SKM-1 (cell line): ENCODE data around the gene TDP2.
"Not testable (repeated sequence)": the region's sequence is repeated elsewhere in the genome, so short reads cannot be mapped to it uniquely, and the experiment has no call there.

Source experiments
- DNase-seq: peaks from one replicate; lab custom pipeline; 2025; ENCODE audit not compliant: unreplicated experiment; lab: John Stamatoyannopoulos, UW

Gene TDP2

DNA sequence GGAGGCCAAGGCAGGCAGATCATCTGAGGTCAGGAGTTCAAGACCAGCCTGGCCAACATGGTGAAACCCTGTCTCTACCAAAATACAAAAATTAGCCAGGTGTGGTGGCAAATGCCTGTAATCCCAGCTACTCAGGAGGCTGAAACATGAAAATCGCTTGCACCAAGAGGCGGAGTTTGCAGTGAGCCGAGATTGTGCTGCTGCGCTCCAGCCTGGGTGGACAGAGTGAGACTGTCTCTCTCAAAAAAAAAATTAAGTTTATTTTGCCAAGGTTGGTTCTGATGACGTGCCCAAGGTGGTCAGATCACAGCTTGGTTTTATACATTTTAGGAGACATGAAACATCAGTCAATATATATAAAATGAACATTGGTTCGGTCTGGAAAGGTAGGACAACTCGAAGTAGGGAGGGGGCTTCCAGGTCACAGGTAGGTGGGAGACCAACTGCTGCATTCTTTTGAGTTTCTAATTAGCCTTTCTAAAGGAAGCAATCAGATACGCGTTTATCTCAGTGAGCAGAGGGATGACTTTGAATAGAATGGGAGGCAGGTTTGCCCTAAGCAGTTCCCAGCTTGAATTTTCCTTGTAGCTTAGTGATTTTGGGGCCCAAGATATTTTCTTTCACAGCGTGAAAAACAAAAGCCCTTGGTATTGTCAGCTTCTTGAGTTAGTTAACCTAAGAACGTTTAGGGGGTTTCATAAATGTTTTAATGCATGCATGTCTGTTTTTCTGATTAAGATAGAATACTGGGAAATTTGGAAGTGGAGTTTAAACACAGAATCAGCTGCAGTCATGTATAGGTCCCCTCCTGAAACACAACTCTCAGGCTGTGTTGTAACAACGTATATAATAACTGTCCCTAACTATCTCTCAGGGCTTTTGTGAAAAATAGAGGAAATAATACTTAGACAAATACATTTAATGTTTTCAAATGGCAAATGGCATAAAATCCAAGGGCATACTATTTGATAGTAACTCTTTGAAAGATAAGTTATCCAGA lies 16.9 kb upstream of the TDP2 start:
- no peak for DNase-seq

DNA sequence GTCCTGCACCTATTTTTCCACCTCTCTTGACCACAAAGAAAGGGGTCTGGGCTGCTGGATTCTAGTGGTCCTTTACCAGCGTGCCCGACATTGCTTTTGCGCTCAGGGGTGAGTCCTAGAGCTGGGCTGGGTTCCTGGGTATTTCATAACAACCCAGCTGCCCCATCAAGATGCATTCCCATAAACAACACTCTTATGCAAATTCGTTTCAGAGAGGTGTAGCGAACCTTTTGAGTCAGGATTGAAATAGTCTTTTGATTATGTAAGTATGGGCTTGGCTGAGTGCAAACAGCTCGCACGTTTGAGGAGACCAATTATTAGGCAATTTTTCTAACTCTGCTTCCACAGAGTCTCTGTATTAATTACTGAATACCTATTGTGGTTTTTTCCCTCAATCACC lies 13.9 kb upstream of the TDP2 start:
- DNase-seq = no peak

DNA sequence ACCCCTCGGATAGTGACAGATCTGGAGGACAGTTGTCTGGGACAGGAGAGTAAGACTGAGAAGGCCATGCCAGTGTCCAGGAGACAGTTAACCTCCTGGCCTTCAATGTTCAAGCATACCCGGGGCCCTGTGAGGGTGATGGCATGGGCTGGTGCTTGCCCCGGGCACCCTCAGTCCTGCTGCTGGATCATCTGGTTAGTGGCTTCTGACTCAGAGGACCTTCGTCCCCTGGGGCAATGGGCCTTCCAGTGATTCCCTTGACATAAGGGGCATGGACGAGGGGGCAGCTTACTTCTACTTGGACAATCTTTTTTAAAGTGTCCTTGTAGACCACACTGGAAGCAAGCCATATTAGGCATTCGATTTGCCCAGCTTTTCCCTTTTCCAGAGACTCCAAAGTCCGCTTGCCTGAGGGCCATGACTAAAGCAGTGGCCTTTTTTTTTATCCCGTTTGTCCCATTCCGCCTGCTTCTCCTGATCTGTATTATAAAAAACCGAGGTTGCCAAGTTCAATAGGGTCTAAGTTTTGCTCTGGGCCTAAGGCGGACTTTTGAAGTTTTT lies 12.2 kb upstream of the TDP2 start:
- DNase-seq = not testable (repeated sequence)

DNA sequence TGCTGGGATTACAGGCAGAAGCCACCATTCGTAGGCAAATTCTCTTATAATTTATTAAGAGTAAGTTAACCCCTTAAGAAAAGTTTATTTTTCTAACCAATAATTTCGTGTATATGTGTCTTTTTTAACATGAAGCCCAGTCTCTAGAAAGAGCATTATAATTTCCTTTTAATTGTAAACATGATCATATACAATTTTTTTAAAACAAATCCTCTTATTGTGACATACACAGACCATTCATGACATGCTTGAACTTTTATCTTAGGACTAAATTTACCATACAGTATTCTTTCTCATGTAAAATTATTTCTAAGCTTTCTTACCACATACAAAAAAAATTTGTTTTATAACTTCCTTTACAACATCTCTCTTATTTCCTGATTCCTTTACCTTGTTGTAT lies 6.9 kb upstream of the TDP2 start:
- no peak for DNase-seq

DNA sequence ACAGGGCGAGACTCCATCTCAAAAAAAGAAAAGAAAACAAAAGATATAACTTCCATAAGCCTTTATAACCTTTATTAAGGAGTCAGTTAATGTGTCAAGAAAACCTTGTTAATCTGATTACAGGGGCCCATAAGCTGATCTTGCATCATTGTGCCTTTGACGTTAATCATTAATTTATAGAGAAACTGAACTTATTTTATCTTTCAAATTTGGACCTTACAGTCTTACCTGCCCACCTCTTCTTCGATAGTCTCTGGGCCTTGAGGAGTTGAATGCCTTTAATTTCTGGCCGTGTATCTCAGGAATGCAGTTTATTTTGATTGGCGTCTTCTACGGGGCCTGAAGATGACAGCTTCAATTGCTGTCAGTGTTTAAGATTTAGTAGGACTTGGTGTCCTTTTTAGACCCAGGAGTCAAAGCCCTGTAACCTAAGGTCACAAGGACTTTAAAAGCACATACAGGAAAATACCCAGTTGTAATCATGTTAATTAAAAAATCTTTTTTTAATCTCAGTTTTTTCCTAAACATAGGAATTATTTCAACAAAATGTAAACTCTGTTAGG lies 6.0 kb upstream of the TDP2 start:
- no peak for DNase-seq

DNA sequence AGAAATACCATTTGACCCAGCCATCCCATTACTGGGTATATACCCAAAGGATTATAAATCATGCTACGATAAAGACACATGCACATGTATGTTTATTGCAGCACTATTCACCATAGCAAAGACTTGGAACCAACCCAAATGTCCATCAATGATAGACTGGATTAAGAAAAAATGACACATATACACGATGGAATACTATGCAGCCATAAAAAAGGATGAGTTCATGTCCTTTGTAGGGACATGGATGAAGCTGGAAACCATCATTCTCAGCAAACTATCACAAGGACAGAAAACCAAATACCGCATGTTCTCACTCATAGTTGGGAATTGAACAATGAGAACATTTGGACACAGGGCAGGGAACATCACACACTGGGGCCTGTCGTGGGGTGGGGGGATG lies 4.4 kb upstream of the TDP2 start:
- not testable (repeated sequence) for DNase-seq

DNA sequence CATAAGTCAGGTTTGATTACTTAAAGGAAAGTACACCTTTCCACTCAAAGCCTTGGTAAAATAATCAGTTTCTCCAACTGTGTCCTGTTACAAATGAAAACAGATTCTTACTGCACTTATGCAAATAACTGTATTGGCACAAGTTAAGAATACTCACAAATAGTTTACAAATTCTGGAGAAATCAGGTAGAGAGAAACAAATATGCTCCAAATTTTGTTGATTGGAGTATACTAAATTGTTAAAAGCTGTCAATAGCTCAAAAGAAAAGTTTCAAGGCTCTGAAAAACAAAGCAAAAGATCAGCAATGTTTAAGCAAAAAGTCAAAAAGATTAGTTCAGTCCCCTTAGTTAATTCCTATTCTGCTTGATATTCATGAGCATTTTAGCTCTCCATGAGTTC lies 3.8 kb upstream of the TDP2 start:
- not testable (repeated sequence) for DNase-seq

DNA sequence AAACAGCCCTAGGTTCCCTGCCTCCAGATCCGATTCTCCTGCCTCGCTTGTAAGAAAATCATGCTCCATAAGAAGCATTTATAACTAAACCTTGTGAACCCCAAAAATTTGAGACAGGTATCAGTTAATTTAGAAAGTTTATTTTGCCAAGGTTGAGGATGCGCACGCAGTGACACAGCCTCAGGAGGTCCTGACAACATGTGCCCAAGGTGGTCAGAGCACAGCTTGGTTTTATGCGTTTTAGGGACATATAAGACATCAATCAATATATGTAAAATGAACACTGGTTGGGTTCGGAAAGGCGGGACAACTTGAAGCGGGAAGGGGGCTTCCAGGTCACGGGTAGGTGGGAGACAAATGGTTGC lies 2.3 kb upstream of the TDP2 start:
- no peak for DNase-seq

DNA sequence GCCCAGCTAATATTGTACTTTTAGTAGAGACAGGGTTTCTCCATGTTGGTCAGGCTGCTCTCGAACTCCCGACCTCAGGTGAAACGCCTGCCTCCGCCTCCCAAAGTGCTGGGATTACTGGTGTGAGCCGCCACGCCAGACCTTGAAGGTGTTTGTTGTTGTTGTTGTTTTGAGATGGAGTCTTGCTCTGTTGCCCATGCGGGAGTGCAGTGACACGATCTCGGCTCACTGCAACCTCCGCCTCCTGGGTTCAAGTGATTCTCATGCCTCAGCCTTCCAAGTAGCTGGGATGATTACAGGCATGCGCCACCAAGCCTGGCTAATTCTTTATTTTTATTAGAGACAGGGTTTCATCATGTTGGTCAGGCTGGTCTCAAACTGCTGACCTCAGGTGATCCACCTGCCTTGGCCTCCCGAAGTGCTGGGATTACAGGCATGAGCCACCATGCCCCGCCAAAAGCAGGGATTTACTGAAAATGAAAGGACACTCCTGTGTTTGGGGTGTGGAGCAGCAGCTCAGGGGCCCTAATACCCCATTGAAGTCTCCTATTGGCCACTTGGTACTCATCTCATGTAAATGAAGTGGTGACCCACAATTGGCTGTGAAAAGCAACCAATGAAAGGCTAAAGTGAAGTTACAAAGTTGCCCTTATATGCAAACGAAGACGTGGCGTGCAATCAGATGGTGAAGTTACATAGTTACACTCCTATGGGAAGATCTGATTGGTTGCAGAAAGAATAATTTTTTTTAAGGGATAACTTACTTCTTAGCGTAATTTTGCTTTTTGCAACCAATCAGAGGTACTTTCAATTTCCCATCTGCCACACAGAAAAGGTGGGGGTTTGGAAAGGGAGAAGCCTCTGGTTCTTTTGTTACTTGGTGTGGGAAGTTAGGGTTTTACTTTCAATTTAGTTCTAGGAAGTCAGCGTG lies 1.6 kb upstream of the TDP2 start:
- DNase-seq = not testable (repeated sequence)

DNA sequence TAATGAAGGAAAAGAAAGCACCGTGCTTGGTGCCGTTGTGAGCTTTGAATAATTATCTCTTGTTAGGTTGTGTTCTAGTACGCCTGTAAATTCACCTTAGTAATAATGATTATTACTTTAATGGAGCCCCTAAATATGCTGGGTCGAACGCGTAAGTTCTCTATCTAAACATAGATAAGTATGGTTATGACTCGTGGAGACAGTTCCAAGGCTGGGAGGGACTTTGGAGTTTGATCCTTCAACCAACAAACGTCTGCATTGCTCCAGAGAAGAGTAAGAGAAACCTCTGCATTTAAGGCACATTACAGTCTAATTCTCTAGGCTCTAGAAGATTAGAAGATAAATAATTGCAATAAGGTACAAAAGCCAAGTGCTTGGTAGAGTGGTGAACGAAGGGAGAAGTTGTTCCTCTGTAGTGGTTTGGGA lies 692 bp upstream of the TDP2 start:
- no peak for DNase-seq

DNA sequence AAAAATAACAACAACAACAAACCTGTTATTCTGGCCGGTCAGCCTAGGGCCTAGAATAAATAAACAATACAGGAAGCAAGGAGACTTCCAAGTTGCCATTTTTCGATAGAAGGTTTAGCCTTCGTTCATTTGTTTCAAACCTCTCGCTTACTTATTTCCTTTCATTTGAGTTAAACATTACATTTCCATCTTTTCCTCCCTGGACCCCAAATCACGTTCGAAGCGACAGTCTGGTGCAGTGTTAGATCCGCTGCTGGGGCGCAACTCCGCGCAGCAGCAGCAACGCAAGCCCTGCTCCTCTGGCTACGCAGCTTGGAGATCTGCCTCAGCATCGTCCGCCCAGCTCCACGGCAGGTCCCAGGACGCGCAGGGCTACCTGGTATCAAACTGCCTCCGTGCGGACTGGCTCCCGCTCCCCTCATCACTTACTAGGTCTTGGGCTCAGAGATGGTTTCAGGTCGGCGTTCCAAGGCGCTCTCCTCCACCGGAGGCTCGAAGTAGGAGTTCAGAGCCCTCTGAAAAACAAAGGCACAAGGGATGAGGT lies 530 bp downstream of the TDP2 start:
- no peak for DNase-seq

DNA sequence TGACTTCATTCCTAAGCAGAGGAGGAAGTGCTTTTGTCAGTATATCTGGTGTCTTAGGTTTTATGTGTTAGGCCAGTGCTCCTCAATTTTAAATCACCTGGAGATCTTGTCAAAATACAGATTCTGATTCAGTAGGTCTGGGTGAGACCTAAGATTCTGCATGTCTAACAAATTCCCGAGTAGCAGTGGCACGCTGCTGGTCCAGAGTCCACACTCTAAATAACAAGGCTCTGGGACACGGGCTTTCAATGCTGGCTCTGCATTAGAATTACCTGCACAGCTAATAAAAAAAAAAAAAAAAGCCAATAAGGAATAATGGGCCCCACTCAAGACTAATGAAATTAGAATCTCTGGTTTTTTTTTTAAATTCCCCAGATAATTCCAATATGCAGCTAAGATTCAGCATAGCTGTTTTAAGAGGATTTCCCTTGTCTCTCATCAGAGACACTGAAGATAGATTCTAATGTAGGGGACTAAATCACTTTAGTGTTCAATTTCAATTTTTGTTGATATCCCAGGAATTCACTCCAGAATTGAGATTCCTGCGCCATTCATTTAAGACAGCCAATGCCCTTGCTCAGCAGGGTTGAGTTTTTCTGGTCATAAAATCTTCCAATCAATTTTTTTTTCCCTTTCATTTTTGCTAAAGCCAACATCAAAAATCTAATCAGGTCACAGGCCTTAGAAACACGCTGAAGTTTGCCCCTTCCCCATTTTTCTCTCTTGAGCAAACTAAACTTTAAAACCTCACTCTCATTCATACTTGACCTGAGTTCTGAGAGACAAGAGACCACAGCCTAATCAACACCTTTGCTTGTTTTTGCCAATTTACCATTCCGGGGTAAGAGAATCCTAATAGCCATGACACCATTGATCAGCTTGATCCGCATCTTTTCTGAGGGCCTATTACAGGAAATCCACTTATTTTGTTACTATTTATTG lies 2.4 kb downstream of the TDP2 start:
- no peak for DNase-seq

DNA sequence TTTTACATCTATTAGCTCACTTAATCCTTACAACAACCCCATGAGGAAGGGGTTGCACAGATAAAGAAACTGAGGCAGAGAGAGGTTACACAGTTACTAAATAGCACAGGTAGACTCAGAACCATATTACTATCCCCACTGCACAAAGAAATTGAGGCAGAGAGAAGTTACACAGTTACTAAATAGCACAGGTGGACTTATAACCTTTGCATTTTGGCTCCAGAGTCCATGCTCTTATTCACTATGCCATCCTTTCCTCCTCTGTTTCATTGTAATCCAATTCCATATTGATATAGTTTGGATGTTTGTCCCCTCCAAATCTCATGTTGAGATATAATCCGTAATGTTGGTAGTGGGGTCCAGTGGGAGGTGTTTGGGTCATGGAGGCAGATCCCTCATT lies 3.5 kb downstream of the TDP2 start:
- no peak for DNase-seq

DNA sequence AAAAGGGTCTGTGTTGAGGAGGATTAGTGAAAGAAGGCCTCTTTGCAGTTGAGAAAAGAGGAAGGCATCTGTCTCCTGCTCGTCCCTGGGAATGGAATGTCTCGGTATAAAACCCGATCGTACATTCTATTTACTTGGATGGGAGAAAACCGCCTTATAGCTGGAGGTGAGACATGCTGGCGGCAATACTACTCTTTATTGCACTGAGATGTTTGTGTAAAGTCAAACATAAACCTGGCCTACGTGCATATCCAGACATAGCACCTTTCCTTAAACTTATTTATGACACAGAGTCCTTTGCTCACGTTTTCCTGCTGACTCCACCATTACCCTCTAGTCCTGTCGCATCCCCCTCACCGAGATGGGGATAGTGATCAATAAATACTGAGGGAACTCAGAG lies 4.5 kb downstream of the TDP2 start:
- DNase-seq = no peak

DNA sequence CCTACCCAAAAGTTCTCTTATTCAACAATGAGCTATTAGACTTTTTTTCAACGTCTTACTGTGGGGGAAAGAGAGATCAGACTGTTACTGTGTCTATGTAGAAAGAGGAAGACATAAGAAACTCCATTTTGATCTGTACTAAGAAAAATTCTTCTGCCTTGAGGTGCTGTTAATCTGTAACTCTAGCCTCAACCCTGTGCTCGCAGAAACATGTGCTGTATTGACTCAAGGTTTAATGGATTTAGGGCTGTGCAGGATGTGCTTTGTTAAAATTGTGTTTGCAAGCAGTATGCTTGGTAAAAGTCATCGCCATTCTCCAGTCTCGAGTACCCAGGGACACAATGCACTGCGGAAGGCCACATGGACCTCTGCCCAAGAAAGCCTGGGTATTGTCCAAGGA lies 4.9 kb downstream of the TDP2 start:
- DNase-seq = not testable (repeated sequence)

DNA sequence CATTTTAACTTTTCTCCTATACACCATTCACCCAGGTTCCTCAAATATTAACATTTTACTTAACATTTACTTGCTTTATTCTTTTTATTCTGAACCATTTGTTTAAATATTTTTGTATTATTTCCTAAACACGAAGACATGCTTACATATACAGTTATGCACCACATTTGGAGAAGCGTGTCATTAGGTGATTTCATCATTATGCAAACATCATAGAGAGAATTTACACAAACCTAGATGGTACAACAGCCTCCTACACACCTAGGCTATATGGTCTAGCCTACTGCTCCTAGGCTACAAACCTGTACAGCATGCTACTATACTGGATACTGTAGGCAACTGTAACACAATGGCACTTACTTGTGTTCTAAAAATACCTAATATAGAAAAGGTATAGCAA lies 6.6 kb downstream of the TDP2 start:
- no peak for DNase-seq

DNA sequence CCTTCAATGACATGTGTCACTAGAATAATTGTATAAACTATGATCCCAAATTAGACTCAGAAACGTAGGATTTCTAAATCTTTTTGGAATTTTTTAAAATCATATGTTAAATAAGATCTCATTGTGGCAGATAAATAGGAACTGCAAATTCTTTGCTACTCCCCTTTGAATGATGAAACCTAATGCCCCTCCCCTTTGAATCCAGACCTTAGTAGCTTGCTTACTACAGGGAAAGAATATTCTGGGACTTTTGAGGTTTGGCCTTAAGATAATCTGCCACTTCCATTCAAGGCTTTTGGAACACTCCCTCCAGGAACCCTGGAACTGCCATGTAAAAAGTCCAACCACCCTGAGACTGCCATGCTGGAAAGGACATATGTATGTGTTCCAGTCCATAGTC lies 7.1 kb downstream of the TDP2 start:
- DNase-seq = no peak

DNA sequence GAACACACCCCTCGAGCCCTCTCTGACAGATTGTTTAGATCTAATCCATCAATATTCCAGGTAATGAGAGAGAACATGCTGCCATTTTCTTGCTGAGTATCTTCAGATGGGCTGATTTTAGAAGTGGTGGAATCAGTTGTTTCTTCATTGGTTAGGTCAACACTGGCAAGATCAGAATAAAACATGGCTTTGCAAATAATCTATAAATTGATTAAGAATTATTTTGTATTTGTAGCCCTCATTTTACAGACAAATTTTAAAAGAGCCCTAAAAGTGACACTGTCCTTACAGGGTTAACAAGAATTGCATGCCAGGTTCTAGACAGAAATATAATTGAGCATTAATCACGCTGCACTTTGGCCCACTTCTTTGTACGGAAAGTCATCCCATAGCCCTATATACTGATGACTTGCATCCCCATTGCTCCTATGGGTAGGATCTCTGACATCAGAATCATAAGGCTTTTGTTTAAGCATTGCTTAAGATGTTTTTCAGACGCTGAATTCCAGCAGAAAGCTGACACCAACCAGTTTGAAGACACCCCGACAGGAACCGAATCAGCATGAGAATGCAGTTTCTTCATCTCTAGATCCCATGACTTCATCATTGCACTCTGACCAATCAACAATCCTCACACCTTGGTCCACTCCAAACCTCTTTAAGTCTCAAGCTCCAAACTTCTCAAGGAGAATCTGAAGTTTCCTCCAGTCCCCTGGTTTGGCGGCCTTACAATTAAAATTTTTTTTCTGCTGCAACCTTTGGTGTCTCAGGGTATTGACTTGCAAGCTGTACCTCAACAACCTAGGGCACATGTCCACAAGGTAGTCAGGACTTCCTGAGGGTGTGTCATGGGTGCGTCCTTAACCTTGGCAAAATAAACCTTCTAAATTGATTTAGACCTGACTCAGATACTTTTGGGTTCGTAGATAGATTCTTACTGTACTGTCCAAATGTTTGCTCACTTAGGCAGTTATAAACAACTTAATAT lies 7.8 kb downstream of the TDP2 start:
- no peak for DNase-seq

DNA sequence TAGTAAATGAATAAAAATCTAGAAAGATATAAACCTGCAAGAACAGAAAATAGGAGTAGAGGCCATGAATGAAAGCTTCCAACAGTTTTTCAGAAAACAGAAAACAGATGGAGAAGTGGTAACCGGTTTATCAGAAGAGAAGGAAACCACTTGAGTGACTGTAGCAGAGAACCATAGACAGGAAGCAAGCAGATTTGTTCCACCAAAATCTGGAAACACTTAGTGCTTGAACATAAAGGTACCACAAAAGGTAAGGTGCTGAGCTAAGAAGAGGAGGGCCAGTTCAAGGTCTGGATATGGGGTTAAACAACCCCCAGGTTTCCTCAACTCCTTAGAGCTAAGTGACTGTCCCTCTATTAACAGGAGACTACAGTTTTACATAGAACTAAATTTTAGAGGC lies 11.5 kb downstream of the TDP2 start:
- no peak for DNase-seq
